Measurements from ENCODE around the gene IGSF6.
"Not testable (repeated sequence)": the region's sequence is repeated elsewhere in the genome, so short reads cannot be mapped to it uniquely, and the experiment has no call there.

IGSF6 gene, protein sequence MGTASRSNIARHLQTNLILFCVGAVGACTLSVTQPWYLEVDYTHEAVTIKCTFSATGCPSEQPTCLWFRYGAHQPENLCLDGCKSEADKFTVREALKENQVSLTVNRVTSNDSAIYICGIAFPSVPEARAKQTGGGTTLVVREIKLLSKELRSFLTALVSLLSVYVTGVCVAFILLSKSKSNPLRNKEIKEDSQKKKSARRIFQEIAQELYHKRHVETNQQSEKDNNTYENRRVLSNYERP

DNA sequence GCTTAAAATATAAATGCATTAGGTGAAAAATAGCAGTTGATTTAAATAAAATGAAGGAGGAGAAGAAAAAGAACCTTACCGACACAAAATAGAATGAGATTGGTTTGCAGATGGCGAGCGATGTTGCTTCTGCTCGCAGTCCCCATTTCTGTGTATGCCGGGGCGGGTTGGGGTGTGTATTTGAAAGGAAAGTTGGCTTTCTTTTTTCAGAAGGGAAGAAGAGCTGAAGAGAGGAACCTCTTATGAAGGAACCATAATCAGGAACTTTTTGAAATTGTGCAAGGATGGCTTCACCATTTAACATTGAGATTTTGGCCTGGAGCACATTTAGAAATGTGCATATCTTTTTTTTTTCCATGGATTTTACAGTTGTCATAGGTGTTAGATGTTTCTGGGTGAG, at the start of gene IGSF6:
Gene IGSF6, minus strand, starts transcription at position 156 of the 400 bp plus-strand sequence. Its CDS starts 10 bp downstream, at position 146.
- no peak for DNase-seq (ENCODE audit: extremely low spot score, insufficient read length, low read depth)
- FAIRE-seq: no peak

DNA sequence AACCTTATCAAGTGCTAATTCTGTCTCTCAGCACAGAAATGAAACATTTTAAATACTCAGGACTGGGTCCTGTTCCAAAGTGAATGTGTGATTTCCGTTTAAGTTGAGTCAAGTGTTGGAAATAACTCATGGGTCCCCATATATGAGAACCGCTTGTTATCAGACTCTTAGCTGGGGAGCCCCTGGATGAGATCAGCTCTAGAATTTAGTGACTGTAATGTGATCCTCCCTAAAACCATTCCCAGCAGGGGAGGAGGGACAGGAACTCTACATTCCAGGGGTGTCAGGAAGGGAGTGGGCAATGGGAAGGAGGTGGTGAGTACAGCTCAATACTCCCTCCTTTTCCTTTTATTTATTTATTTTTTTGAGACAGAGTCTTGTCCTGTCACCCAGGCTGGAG, 48.9 kb upstream of the IGSF6 start:
- DNase-seq (ENCODE audit: extremely low spot score, insufficient read length, low read depth) (no peak), FAIRE-seq (no peak)

DNA sequence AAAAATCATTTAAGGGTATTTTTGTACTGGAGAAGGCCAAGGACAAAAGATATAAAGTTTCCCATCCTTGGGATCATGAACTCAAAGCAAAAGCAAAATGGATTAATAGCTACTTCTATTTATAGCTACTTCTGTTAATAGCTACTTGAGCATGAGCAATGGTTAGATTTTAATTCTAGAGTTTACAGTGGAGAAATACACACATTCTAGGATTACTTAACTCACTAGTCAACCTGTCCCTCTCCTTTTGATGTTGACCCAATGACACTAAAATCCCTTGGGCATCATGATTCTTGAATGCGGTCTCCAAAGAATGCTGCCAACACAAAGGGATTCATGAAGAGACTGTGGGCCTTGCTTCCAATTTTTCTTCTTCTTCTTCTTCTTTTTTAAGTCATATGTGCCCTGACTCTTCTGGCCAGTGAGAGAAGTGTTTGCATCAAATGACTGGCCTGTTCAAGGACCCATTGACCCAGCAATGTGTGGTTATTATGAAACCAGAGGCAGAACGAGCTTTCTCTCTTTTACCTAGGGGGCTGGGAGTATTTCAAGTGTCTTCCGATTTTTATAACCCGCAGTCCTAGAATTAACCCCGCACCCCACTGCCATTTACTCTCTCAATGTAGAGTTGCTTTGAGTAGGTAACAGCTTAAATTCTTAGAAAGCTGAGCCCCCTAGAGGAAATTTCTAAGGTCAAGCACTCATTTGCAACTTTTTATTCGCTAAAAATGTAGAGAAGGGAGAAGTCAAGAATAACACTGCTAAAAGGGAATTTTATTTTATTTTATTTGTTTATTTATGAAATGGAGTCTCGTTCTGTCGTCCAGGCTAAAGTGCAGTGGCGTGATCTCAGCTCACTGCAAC, 46.0 kb upstream of the IGSF6 start:
- FAIRE-seq: no peak
- DNase-seq (ENCODE audit: extremely low spot score, insufficient read length, low read depth): no peak

DNA sequence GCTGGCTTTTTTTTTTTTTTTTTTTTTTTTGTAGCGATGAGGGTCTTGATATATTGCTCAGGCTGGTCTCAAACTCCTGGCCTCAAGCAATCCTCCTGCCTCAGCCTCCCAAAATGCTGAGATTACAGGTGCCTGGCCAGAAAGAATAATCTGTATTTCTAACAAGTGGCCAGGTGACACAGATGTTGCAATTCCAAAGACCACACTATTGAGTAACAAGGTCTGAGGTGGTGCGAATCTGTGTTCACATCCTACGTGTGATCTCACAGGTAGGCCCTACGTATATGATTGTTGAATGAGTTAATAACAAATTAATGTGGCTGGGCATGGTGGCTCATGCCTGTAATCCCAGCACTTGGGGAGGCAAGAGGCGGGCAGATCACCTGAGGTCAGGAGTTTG, 44.6 kb upstream of the IGSF6 start:
- DNase-seq (ENCODE audit: extremely low spot score, insufficient read length, low read depth) (no peak), FAIRE-seq (no peak)

DNA sequence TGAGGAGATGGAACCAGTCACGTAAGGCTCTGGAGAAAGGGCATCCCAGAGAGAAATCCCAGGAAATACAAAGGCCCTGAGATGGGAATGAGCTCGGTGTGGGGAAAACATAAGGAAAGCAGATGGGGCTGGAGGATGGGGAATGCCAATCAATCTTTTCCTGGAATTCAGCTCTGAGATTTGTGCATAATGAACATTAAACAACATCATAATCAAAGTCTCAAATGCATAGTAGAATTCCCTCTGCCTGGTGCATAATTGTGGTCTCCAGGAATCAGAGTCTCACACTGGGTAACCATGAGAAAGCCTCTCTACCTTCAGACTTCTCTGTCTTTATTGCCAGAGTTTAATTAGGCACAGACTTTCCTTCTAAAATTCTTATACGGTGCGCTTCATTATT, 42.2 kb upstream of the IGSF6 start:
- no peak for FAIRE-seq
- no peak for DNase-seq (ENCODE audit: extremely low spot score, insufficient read length, low read depth)

DNA sequence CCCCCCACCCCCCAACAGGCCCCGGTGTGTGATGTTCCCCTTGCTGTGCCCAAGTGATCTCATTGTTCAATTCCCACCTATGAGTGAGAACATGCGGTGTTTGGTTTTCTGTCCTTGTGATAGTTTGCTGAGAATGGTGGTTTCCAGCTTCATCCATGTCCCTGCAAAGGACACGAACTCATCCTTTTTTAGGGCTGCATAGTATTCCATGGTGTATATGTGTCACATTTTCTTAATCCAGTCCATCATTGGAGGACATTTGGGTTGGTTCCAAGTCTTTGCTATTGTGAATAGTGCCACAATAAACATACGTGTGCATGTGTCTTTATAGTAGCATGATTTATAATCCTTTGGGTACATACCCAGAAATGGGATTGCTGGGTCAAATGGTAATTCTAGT, 38.6 kb upstream of the IGSF6 start:
- not testable (repeated sequence) for FAIRE-seq; DNase-seq (ENCODE audit: extremely low spot score, insufficient read length, low read depth)

DNA sequence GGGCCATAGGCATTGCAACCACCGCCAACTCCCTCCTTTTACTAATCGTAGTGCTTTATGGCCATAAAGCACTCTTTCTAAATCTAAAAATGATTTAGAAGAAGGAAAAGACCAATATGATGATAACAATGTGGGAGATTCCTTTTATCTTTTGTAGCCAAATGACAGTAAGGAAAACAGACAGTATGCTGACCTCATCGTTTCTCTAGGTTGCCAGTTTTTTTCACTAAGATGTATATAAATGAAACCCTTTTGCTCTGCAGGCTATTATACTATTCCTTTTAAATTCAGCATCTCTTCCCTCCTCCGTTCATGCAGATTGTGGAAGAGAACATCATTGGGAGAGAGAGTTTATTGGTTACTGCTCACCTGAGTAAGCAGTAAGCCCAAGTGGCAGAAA, 36.7 kb upstream of the IGSF6 start:
- DNase-seq (ENCODE audit: extremely low spot score, insufficient read length, low read depth) (no peak), FAIRE-seq (no peak)

DNA sequence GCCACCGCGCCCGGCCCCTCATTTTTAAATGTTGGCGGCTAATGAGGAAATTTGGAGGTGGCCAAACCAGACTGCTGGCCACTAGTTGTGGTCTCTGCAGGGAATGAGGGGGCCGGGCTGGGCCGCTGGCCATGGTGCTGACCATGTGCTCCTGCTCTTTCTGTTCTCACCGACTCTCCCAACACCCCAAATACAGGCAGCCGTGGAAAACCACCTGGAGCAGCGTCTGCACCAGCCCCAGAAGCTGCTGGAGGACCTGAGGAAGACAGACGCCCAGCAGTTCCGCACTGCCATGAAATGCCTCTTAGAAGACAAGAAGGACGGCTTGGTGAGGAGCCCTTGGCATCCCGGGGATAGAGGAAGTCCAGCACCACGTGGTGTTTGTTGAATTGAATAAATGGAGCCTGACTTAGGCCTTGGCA, 32.6 kb upstream of the IGSF6 start:
- FAIRE-seq: no peak

DNA sequence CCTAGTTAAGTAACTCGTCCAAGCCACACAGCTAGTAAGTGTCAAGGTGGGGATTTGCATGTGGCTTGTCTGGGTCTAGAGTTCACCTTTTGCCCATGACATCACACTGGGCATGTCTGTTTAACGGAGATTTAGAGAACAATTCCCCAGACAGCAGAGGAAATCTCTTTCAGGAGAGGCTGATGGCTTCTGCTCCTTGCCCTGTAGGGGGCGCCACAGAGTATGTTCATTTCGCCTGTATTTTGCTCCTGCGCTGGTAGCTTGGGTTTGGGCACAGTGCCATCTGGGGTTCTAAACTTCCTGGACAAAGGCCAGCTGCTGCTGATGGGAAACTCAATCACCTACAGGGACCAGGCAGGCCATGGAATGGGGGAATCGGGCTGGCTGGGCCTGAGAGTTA, 31.8 kb upstream of the IGSF6 start:
- DNase-seq (ENCODE audit: extremely low spot score, insufficient read length, low read depth) (no peak), FAIRE-seq (no peak)

More for the DNA sequence above, 32.6 kb upstream of the IGSF6 start:
- no peak for DNase-seq (ENCODE audit: extremely low spot score, insufficient read length, low read depth)

DNA sequence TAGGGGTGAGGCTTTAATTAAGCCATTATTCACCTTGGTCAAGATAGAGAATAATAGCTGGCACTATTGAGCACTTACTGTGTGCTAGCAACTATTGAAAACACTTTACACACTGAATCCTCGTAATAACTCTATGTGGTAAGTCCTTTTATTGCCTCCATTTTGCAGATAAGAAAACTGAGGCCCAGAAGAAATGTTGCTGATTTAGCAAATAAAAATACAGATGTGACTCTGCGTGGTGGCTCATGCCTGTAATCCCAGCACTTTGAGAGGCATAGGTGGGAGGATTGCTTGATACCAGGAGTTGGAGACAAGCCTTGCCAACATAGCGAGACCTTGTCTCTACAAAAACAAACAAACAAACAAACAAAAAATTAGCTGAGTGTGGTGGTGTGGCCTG, 30.8 kb upstream of the IGSF6 start:
- FAIRE-seq (no peak), DNase-seq (ENCODE audit: extremely low spot score, insufficient read length, low read depth) (no peak)

DNA sequence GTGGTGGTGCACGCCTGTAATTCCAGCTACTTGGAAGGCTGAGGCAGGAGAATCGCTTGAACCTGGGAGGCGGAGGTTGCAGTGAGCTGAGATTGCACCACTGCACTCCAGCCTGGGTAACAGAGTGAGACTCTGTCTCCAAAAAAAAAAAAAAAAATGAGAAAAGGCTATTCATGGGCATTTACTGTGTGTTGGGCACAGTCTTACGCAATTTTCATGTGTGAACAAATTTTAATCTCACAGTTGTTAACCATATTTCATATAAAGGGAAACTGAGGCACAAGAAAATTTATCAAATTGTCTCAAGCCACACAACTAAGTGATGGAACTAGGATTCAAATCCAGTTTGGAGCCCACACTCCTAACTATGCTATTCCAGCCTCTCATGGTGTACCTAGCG, 28.3 kb upstream of the IGSF6 start:
- DNase-seq (ENCODE audit: extremely low spot score, insufficient read length, low read depth); FAIRE-seq: not testable (repeated sequence)

DNA sequence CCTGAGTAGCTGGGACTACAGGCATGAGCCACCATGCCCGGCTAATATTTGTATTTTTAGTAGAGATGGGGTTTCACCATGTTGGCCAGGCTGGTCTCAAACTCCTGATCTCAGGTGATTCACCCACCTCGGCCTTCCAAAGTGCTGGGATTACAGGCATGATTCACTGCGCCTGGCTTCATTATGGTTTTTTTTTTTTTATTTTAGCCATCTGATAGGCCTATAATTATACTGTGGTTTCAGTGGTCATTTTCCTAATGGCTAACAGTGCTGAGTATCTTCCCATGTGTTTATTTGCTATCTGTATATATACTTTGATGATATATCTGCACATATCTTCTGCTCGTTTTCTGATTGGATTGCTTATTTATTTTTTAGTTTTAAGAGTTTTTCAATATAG, 22.0 kb upstream of the IGSF6 start:
- not testable (repeated sequence) for DNase-seq (ENCODE audit: extremely low spot score, insufficient read length, low read depth); FAIRE-seq

DNA sequence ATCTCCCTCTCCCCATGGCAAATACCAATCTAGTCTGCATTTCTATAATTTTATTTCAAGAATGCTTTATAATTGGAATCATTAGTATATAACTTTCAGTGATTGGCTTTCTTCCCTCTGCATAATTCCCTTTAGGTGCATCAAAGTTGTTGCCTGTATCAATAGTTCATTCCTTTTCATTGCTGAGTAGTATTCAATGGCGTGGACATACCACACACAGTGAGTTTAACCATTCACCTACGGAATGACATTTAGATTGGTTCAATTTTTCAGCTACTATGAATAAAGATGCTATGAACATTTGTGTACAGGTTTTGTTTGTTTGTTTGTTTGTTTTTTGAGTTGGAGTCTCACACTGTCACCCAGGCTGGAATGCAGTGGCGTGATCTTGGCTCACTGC, 21.1 kb upstream of the IGSF6 start:
- no peak for FAIRE-seq

DNA sequence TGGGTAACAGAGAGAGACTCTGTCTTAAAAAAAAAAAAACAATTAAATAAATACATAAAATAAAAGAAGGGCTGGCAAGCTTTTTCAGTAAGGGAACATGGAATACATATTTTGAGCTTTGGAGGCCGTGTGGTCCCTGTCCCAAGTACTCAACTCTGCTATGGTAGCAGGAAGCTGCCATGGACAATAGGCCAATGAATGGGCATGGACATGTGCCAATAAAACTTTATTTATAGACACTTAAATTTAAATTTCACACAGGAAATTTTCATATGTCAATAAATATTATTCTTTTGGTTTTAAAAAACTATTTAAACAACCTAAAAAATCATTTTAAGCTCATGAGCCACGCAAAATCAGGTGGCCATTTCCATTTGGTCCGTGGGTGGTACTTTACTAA, 15.2 kb upstream of the IGSF6 start:
- no peak for DNase-seq (ENCODE audit: extremely low spot score, insufficient read length, low read depth)
- FAIRE-seq: no peak

More for the DNA sequence above, 21.1 kb upstream of the IGSF6 start:
- DNase-seq (ENCODE audit: extremely low spot score, insufficient read length, low read depth): no peak

DNA sequence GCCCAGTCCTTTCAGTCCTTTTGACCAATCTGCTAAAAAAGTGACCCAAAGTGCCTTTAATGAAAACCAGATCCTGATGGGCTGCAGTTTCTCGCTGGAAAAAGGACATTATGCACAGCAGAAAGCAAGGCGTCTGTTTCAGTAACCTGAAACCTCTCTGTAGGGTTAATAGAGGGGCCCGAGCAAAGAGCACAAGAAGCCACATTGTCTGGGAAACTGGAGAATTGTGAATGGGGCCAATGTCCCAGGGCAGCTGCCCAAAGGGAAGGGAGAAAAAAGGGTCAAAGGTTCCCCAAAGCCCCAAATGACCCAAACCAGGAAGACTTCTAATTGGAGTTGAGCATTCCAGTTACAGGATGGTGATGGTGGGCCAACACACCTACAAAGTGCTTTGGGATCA, 14.4 kb upstream of the IGSF6 start:
- FAIRE-seq (no peak), DNase-seq (ENCODE audit: extremely low spot score, insufficient read length, low read depth) (no peak)

DNA sequence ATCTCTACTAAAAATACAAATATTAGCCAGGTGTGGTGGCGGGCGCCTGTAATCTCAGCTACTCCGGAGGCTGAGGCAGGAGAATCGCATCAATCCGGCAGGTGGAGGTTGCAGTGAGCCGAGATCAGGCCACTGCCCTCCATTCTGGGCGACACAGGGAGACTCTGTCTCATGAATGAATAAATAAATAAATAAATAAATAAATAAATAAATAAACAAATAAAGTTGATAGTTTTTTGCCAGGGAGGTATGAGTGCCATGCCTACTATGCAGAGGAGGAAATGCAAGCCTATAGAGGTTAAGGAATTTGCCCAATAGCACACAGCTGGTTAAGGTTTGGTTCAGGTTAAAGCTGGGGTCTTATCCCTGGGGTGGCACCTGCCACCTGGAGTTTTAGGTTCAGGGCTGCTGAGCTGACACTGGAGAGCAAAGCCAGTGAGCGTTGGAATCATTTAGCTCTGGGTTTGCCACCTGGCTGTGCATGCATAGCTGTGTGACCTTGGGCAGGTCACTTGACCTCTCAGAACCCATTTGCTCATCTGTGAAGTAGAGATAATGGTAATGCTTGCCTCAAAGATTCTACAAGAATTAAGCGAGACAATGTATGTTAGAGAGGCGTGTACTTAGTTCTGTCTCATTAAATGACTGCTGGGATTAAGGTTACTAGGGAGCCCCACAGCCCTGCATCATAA, 12.5 kb upstream of the IGSF6 start:
- DNase-seq (ENCODE audit: extremely low spot score, insufficient read length, low read depth): no peak
- FAIRE-seq: no peak

DNA sequence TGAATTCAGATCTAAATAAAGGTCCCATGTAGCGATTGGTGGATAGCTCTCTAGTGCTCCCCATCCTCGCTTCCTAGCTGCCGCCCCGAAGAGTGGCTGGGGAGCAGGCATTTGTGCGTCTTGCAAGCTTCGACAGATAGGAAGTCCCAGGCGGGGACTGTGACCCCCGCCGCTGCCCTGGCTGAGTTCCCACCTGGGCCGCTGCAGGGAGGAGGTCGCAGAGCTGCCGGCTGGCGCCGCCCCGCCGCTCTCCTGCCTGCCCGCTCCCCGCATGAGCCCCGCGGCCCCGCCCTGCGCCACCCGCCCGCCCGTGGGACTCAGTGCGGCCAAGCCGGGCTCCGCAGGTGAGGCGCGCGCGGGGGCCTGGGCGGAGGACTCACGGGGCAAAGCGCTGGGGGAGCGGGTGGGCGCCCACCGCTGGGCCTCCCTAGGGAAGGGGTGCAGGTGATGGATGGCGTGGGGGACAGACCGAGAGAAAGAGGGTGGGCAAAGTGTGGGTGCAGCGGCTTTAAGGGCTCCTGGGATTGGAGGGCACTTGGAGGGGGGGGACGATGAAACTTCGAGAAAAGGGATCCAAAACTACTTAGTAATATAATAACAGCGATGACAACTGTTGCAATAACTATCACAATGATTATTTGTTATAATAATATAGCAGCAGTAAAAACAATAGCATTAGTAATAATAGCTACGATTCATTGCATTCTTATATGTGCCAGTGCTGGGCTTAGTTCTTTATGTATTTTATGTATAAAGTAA, 11.7 kb upstream of the IGSF6 start, which contains the start of gene OTOA:
Gene OTOA, plus strand, starts transcription at position 80 of the 759 bp plus-strand sequence. CDS start 14,547 bp downstream, outside the sequence.
- no peak for FAIRE-seq
- no peak for DNase-seq (ENCODE audit: extremely low spot score, insufficient read length, low read depth)

DNA sequence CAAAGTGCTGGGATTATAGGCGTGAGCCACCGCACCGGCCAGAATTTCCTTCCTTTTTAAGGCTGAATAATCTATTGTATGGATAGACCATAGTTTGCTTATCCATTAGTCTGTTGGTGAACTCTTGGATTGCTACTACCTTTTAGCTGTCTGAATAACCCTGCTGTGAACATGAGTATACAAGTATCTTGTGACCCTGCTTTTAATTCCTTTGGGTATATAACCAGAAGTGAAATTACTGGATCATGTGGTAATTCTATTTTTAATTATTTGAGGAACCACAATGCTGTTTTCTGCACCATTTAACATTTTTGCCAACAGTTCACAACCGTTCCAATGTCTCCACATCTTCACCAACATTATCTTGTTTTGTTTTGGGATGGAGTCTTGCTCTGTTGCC, 6.7 kb upstream of the IGSF6 start:
- FAIRE-seq: no peak
- no peak for DNase-seq (ENCODE audit: extremely low spot score, insufficient read length, low read depth)

DNA sequence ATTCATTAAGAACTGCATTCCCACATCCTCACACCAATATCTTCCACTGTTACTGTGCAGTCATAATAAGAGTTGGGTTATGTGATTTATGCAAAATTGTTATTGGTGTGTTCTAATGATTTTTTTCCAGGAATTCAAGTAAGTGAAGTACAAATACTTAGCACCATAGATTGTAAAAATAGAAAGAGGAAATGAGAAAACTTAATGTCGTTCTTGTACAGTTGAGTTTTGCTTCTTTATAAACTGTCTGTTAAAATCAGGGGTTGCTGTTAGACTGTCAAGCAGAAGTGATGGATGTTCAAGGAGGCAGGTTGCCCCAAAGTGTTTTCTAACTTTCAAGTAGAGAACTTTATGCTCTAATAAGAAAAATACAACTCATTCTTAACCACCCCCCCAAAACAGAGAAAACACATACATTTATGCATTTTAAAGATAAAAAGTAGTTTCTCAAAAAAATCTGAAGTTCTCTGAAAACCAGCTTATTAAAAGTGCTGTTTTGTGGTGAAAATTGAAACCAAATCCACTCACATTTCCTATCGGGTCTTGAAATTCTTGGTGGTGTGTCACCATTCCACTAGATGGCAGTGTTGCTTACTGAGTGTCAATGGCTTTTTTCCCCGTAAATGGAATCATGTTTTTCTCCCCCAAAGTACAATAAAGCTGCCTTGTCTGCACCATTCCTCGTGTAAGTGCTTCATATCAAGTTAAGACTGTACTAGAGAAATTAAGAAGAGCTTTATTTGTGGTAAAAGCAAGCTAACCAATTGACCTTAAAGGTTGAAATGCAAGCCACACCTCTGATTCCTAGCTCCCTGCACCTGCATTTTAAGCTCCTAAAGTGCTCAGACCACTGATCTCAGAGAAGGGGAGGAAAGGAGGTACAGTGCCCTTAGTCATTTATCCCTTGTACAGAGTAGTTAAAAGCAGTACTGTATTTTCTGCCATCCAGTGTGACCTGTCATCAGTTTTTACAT, 4.7 kb upstream of the IGSF6 start:
- DNase-seq (ENCODE audit: extremely low spot score, insufficient read length, low read depth): no peak
- FAIRE-seq: peak; percentile 77
